DOHH2 (cell line): Measurements from ENCODE around the gene DEAF1.

Experiments
- EZH2phosphoT487 ChIP-seq: fragments of 200-600 bp; sonication (generic); IDR thresholded peaks from 2 replicates; pipeline ENCODE4 v1.6.1; 2017; ENCODE audit warnings: borderline replicate concordance, mild to moderate bottlenecking, antibody characterized with exemption, low read length, moderate library complexity, mixed read lengths
- TF ChIP-seq, protein P1 (sequence below): fragments of 200-600 bp; sonication (generic); IDR thresholded peaks from one replicate; pipeline ENCODE4 v1.5.1; 2014; ENCODE audit warnings: antibody characterized with exemption, mild to moderate bottlenecking, low read depth, low read length; ENCODE audit not compliant: poor library complexity, severe bottlenecking

DNA sequence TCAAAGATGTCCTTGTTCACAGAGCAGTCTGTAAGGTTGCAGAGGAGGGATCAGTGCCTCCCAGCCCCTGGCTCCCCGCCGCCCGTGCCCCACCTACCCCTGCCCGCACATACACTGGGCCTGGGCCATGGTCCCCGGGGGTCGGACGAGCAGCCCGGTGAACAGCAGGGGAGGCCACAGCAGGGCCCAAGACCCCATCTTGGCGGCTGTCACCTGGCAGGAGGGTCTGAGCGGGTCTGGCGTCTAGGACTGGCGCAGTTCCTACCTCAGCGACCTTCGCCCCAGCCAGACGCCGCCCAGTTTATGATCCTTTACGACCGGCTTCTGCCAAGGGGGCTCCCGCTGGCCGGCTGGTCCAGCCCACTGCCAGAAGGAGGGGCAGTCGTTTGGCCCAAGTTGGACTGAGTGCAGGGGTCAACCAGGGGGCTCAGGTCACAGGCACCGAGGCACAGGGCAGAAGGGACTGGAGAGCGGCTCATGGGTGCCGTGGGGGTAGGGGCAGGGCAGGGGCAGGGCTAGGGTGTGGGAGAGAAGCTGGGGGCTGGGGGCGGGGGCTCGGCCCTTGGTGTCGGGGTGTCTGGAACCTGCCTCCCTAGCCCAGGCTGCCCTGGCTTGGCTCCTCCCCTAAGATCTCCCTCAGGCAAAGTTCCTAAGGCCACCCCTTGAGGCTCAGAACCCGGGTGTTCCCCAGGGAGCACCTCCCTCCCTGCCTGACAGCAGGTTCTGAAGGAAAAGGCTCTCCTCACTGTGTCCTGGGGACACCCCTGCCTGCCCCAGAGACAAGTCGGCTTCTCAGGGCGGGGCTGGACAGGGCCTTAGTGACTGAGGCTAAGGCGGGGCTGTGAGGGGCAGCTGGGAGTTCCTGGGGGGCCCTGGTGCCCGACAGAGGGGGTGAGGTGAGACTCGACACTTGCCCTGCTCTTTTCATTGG lies 70.1 kb downstream of the DEAF1 start, which contains the start of gene CDHR5:
- TF ChIP-seq, protein P1, sequence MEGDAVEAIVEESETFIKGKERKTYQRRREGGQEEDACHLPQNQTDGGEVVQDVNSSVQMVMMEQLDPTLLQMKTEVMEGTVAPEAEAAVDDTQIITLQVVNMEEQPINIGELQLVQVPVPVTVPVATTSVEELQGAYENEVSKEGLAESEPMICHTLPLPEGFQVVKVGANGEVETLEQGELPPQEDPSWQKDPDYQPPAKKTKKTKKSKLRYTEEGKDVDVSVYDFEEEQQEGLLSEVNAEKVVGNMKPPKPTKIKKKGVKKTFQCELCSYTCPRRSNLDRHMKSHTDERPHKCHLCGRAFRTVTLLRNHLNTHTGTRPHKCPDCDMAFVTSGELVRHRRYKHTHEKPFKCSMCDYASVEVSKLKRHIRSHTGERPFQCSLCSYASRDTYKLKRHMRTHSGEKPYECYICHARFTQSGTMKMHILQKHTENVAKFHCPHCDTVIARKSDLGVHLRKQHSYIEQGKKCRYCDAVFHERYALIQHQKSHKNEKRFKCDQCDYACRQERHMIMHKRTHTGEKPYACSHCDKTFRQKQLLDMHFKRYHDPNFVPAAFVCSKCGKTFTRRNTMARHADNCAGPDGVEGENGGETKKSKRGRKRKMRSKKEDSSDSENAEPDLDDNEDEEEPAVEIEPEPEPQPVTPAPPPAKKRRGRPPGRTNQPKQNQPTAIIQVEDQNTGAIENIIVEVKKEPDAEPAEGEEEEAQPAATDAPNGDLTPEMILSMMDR, result no peak
- no peak for TF ChIP-seq EZH2phosphoT487
